B cell (primary cell): Measurements from ENCODE around the gene PDZD2.

Experiments
- CTCF ChIP-seq: fragments of 200-600 bp; IDR thresholded peaks from one replicate; pipeline ENCODE4 v1.8.0; 2022; ENCODE audit warnings: antibody characterized with exemption, mild to moderate bottlenecking
- EZH2 ChIP-seq: IDR thresholded peaks from 2 replicates; pipeline ENCODE4 v1.6.1; 2012; ENCODE audit warnings: borderline replicate concordance, low read depth, mild to moderate bottlenecking, moderate library complexity, low read length; ENCODE audit not compliant: insufficient read depth, poor library complexity, severe bottlenecking

DNA sequence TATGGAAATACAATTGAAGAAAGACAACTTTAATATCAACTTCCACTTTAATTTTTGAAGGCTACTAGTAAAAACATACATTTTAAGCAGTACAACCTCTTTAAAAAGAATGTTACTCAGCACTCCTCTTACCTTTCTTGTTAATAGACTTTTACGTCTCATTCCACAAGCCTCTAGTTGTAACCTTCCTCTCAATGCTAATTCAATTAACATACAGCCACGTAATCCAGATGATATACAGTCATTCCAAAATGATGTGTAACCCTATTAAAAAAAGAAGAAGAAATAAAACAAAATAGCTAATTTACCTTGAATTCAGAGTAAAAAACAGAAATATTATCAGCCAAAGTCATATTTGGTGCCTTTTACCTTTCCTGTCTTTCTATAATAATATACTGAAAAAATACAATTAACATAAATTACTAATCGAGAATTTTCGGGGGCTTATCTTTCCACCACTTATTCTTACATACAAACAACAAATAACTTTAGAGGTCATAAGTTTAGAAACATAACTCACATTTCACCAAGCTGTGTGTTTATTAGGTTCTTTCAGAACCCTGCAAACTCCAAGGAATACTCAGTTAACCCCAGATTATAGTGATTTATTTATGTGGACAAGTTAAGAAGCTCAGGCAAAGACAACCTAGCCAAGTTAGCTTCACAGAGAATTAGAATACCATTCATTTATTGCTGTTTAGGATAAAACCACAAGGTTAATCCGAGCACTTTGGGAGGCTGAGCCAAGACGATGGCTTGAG is 504.9 kb downstream of the PDZD2 start:
- TF ChIP-seq CTCF (no peak), EZH2 (no peak)
